Mammary microvascular endothelial cell (primary cell): ENCODE measurements around the gene SGSH. TPM values are rescaled to one million over a fixed set of nuclear protein-coding genes. Genes with fewer than 3 reads are reported as not detected.

Experiments used
- total RNA-seq: library from RNA; depleted of rRNA; stranded (reverse); fragments of >200 nt; gene quantifications from 2 replicates; pipeline ENCODE4 v1.2.3, GENCODE V29; 2015

The SGSH gene
- total RNA-seq: 29.5 and 45.0 TPM in 2 replicates

DNA sequence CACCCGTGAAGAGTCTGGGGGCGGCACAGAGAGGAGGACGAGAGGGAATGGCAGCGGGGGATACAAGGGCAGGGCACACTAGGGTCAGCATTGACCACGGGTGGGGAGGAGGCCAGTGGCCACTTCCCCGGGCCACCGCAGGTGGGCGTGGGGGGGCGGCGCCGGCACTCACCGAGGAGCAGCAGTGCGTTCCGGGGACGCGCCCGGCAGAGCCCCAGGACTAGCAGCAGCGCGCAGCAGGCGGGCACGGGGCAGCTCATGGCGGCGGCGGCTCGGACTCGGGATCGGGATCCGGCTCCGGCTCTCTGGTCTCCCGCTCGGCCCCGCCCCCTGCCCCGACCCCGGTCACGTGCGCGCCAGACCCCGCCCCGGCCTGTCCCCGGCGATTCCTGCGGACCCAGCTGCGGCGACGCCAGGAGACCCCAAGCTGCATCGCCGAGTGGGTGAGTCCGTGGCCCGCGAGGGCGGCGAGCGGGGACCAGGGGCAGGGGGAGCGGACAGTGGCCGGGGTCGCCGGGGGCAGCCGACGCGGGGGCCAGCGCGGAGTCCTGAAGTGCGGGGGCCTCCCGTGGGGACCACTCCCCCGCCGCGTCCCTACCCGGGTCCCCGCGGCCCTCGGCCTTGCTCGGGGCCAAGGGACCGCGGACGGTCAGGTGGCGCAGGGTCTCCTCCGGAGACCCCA lies at the start of gene SGSH, which contains the start of gene SLC26A11:
TSS of gene SGSH (minus strand) at position 280 of the 682 bp plus-strand sequence. CDS start at position 260, 20 bp downstream.
TSS of gene SLC26A11 (plus strand) at position 374 of the 682 bp plus-strand sequence. CDS start 1,134 bp downstream, outside the sequence.

GRCh38 chr17:80260791-80261158 lies 40.6 kb upstream of the SGSH start, which contains the start of gene RNF213:
RNF213 (plus strand) TSS chr17:80260852; CDS start chr17:80263682, 2,830 bp downstream.

DNA sequence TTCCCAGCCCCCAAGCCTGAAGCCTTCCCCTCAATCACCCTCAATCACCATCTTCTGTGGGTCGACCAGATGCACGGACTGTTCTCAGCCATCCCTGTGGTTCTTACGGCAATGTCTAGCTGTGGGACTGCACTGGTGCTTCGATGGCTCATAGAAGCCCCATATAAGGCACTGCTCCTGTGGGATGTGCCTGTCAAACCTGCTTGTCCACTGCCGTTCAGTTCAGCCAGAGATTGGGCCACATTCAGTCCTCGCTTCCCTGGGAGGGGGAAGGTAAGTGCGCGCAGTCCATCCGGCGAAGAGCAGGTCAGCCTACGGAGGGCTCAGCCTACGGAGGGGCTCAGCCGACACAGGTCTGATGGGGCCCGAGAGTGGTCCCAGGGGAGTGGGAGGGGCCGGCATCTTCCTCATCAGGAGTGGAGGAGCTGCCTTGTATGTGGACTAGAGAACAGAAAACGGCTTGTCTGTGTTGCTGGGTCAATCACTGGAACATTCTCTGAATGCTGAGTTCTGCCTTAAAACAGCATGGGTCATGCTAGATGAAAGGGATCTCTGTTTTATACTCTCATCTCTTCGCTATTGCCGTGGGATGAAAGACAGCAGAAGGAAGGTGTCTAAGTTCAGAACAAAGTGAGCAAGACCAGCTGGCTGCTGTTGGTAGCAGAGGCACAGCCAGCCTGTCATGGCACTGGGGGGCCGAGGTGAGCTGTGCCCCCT lies 50.2 kb downstream of the SGSH start, which contains the start of gene CARD14:
TSS of gene CARD14 (plus strand) at position 247 of the 717 bp plus-strand sequence. CDS start 11,409 bp downstream, outside the sequence.

Other genes starting within 250 kb of the SGSH start
- gene TBC1D16, start 184.5 kb downstream of the SGSH start, total RNA-seq: 20.8 and 21.0 TPM in 2 replicates
- gene CCDC40, start 183.7 kb downstream of the SGSH start, total RNA-seq: 0.60 and 1.1 TPM in 2 replicates
- gene GAA, start 118.8 kb downstream of the SGSH start, total RNA-seq: 52.0 and 53.4 TPM in 2 replicates
- 73.5 and 82.5 TPM in 2 replicates for gene EIF4A3, start 73.2 kb downstream of the SGSH start, total RNA-seq
- 0.13 and 0.44 TPM in 2 replicates for gene CARD14, start 50.3 kb downstream of the SGSH start, total RNA-seq
- 13.4 and 16.5 TPM in 2 replicates for gene SLC26A11, start 94 bp upstream of the SGSH start, total RNA-seq
- 97.9 and 111 TPM in 2 replicates for gene RNF213, start 40.5 kb upstream of the SGSH start, total RNA-seq
- 11.9 and 15.7 TPM in 2 replicates for gene ENDOV, start 194.8 kb upstream of the SGSH start, total RNA-seq